Keratinocyte (primary cell): ENCODE measurements around the gene B3GNT5. TPM values are rescaled to one million over a fixed set of nuclear protein-coding genes. Genes with fewer than 3 reads are reported as not detected.

Source experiments
- DNase-seq: peaks from one replicate; pipeline ENCODE4 v3.0.0-alpha.2; 2011; ENCODE audit warnings: low read depth, missing footprints, low spot score
- FAIRE-seq: peaks from 2 replicates; lab custom pipeline; 2011; peaks lifted over from hg19 to GRCh38; lab: Jason Lieb, UNC
- H2AFZ ChIP-seq: 2 replicates; pipeline ENCODE4 v1.6.0; 2012; ENCODE audit warnings: low read length, control low read depth, inconsistent platforms; ENCODE audit not compliant: control insufficient read depth
- H3K27ac ChIP-seq: 2 replicates; pipeline ENCODE4 v1.5.1; 2011; ENCODE audit warnings: low read length; ENCODE audit not compliant: control insufficient read depth, insufficient read depth
- H3K27me3 ChIP-seq: 3 replicates; pipeline ENCODE4 v1.6.0; 2011; ENCODE audit warnings: low read length; ENCODE audit not compliant: control insufficient read depth, insufficient read depth; ENCODE audit errors: extremely low read depth
- H3K36me3 ChIP-seq, 2 experiments: 2 replicates in 1 of 2; 3 replicates in 1 of 2; pipeline ENCODE4 v1.5.1; 2011; ENCODE audit warnings: low read length in 2 of 2, mild to moderate bottlenecking in 1 of 2; ENCODE audit not compliant: control insufficient read depth in 2 of 2, insufficient read depth in 2 of 2; ENCODE audit errors: extremely low read depth in 1 of 2
- H3K4me1 ChIP-seq: 3 replicates; pipeline ENCODE4 v1.5.1; 2011; ENCODE audit warnings: low read length; ENCODE audit not compliant: control insufficient read depth, insufficient read depth; ENCODE audit errors: extremely low read depth
- H3K4me2 ChIP-seq: 3 replicates; pipeline ENCODE4 v1.6.0; 2011; ENCODE audit warnings: low read depth, low read length; ENCODE audit not compliant: control insufficient read depth, insufficient read depth; ENCODE audit errors: extremely low read depth
- H3K4me3 ChIP-seq, 3 experiments: fragments of 200-600 bp in 1 of 3; sonication (generic) in 1 of 3; 2 replicates in 2 of 3; 3 replicates in 1 of 3; pipeline ENCODE4 v1.5.1; 2011 to 2016; ENCODE audit warnings: low read length in 3 of 3, mild to moderate bottlenecking in 3 of 3, control low read depth in 2 of 3, inconsistent platforms in 1 of 3, low read depth in 1 of 3, mixed read lengths in 1 of 3, mixed run types in 1 of 3, moderate library complexity in 1 of 3; ENCODE audit not compliant: control insufficient read depth in 2 of 3, insufficient read depth in 2 of 3; ENCODE audit errors: extremely low read depth in 1 of 3
- H3K79me2 ChIP-seq: 2 replicates; pipeline ENCODE4 v1.6.0; 2012; ENCODE audit warnings: low read length; ENCODE audit not compliant: control insufficient read depth, insufficient read depth
- H3K9ac ChIP-seq: 3 replicates; pipeline ENCODE4 v1.6.0; 2011; ENCODE audit warnings: low read length; ENCODE audit not compliant: control insufficient read depth, insufficient read depth; ENCODE audit errors: extremely low read depth
- H3K9me1 ChIP-seq: 3 replicates; pipeline ENCODE4 v1.6.0; 2011; ENCODE audit warnings: low read length; ENCODE audit not compliant: control insufficient read depth, insufficient read depth; ENCODE audit errors: extremely low read depth
- H3K9me3 ChIP-seq: 2 replicates; pipeline ENCODE4 v1.5.1; 2012; ENCODE audit warnings: low read depth, low read length; ENCODE audit not compliant: control insufficient read depth
- H4K20me1 ChIP-seq: 3 replicates; pipeline ENCODE4 v1.6.0; 2011; ENCODE audit warnings: low read length; ENCODE audit not compliant: control insufficient read depth, insufficient read depth; ENCODE audit errors: extremely low read depth
- EZH2 ChIP-seq: IDR thresholded peaks from one replicate; pipeline ENCODE4 v1.6.1; 2012; ENCODE audit warnings: inconsistent platforms, mild to moderate bottlenecking, low read length, moderate library complexity
- dilution Hi-C: fragments of 300-500 bp; cut with MboI; formaldehyde crosslinking; loops from one replicate; pipeline ENCODE4 v1.7.0; 2020; ENCODE audit warnings: low sequenced_read_pairs; ENCODE audit not compliant: extremely low pct_ligation_motif_present
- polyA plus RNA-seq, 5 experiments: library from polyadenylated mRNA; depleted of rRNA in 3 of 5; stranded (reverse) in 3 of 5; stranded (forward) in 1 of 5; unstranded in 1 of 5; fragments of >200 nt; gene quantifications; 1 replicate in 1 of 5; 2 replicates in 3 of 5; 3 replicates in 1 of 5; pipeline versions ENCODE4 v1.2.1 to v1.2.3, GENCODE V29; 2011 to 2012; ENCODE audit warnings: missing spikeins in 2 of 5, low read depth in 1 of 5, low replicate concordance in 1 of 5
- TF ChIP-seq, protein P1 (sequence below), 3 experiments: IDR thresholded peaks in 1 of 3; conservative IDR thresholded peaks in 1 of 3; optimal IDR thresholded peaks in 1 of 3; 2 replicates in 2 of 3; 3 replicates in 1 of 3; pipeline versions ENCODE3 to v1.5.1; 2011; ENCODE audit warnings: low read length in 3 of 3, mild to moderate bottlenecking in 3 of 3, moderate library complexity in 2 of 3, control low read depth in 1 of 3, inconsistent platforms in 1 of 3; ENCODE audit not compliant: insufficient read depth in 2 of 3; ENCODE audit errors: extremely low read depth in 1 of 3

B3GNT5 gene
- polyA plus RNA-seq, 1 donor (not counting 4 experiments of a cell fraction or from before 2014, with no cell fraction given) = 66.6 TPM

DNA sequence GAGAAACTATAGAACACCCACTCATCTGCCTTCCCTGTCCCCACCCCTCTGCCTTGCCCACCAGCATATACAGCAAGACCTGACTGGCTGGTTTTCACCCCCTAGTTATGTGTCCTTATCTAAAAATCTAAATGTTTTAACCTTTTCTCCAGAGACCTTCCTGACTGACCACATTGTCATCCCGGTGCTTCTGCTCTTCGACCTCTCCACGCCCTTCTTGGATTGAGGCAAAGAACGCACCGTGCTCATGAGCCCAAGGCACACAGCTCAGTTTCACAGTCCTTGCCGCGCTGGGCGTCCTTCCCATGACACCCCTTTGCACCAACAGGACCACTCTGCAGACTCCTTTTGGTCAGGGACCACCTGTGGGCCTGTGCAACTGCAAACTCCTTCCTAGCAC, 62.7 kb downstream of the B3GNT5 start:
- H3K4me2 ChIP-seq = no peak overlapping the region
- H3K36me3 ChIP-seq = no peaks in the 10 kb centered on the region
- no peak overlapping the region for H2AFZ ChIP-seq
- TF ChIP-seq, protein P1, sequence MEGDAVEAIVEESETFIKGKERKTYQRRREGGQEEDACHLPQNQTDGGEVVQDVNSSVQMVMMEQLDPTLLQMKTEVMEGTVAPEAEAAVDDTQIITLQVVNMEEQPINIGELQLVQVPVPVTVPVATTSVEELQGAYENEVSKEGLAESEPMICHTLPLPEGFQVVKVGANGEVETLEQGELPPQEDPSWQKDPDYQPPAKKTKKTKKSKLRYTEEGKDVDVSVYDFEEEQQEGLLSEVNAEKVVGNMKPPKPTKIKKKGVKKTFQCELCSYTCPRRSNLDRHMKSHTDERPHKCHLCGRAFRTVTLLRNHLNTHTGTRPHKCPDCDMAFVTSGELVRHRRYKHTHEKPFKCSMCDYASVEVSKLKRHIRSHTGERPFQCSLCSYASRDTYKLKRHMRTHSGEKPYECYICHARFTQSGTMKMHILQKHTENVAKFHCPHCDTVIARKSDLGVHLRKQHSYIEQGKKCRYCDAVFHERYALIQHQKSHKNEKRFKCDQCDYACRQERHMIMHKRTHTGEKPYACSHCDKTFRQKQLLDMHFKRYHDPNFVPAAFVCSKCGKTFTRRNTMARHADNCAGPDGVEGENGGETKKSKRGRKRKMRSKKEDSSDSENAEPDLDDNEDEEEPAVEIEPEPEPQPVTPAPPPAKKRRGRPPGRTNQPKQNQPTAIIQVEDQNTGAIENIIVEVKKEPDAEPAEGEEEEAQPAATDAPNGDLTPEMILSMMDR (optimal IDR thresholded peaks at IDR 0.05 in 1 of 3, IDR thresholded peaks at IDR 0.05 in 1 of 3, conservative IDR thresholded peaks at IDR 0.05 in 1 of 3; ENCODE audit: extremely low read depth in 1 of 3, insufficient read depth in 2 of 3, low read length in 3 of 3) = no peak
- no peak for TF ChIP-seq EZH2
- H3K27me3 ChIP-seq = no peaks in the 10 kb centered on the region
- H3K4me3 ChIP-seq = no peak overlapping the region
- dilution Hi-C loops = no loop called here
- H4K20me1 ChIP-seq = no peaks in the 10 kb centered on the region
- peaks cover 29% of the 10 kb centered on the region for H3K4me1 ChIP-seq
- H3K27ac ChIP-seq = no peak overlapping the region
- no peak overlapping the region for H3K9ac ChIP-seq
- FAIRE-seq (no peak), DNase-seq (no peak)
- H3K9me3 ChIP-seq = no peaks in the 10 kb centered on the region
- H3K79me2 ChIP-seq = no peaks in the 10 kb centered on the region
- H3K9me1 ChIP-seq = no peaks in the 10 kb centered on the region

DNA sequence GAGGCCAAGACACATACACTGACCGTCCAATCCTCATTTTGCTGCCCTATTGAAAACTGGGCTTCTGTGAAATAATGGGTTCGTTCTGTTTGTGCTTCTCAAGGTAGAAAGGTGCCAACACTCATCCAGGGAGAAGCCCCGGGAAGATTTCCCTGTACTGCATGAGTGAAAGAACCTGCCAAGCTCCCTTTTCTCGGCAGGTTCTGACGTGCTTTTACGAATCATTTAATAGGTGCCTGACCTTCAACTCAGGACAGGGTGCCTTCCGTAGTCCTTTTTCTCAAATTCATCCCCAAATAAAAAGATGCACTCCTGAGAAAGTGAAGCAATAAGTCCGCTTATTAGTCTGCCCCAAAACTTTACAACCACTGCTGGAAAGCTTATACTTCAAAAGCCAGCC, 64.2 kb downstream of the B3GNT5 start:
- no peak for TF ChIP-seq EZH2
- TF ChIP-seq, protein P1 (optimal IDR thresholded peaks at IDR 0.05 in 1 of 3, IDR thresholded peaks at IDR 0.05 in 1 of 3, conservative IDR thresholded peaks at IDR 0.05 in 1 of 3; ENCODE audit: extremely low read depth in 1 of 3, insufficient read depth in 2 of 3, low read length in 3 of 3) = no peak
- DNase-seq (no peak), FAIRE-seq (no peak)
- Histone ChIP-seq H3K9me3 (no peaks in the 10 kb centered on the region), H2AFZ (no peak overlapping the region), H3K4me3 (no peak overlapping the region), H3K27ac (no peak overlapping the region), H3K4me1 (peaks cover 25% of the 10 kb centered on the region), H3K9me1 (no peaks in the 10 kb centered on the region), H3K79me2 (no peaks in the 10 kb centered on the region), H3K36me3 (no peaks in the 10 kb centered on the region), H3K9ac (no peak overlapping the region), H3K27me3 (no peaks in the 10 kb centered on the region), H4K20me1 (no peaks in the 10 kb centered on the region), H3K4me2 (peak overlapping the region; percentile 4)
- dilution Hi-C loops = no loop called here
